GM19328 (cell line): ENCODE data around the gene PDZD7.

Experiments used
- ATAC-seq: cut with Tn5 transposase; IDR thresholded peaks from one replicate; pipeline ENCODE4 v1.9.1; 2021; ENCODE audit warnings: mild to moderate bottlenecking, moderate library complexity; ENCODE audit not compliant: unreplicated experiment

The PDZD7 gene

GRCh38 chr10:101005361-101005760, 25.6 kb downstream of the PDZD7 start:
- ATAC-seq, result no peak

- ATAC-seq, result no peak
These were observed 27.2 kb downstream of the PDZD7 start for GRCh38 chr10:101003639-101004206.

GRCh38 chr10:101002456-101002855, 28.5 kb downstream of the PDZD7 start:
- ATAC-seq, result no peak

- no peak for ATAC-seq
These were observed 29.3 kb downstream of the PDZD7 start for GRCh38 chr10:101001659-101002035.

GRCh38 chr10:101000915-101001658, 29.8 kb downstream of the PDZD7 start:
- no peak for ATAC-seq

- ATAC-seq, result no peak
These were observed 30.6 kb downstream of the PDZD7 start for GRCh38 chr10:101000127-101000914.

GRCh38 chr10:100999742-101000126, 31.2 kb downstream of the PDZD7 start, which contains the start of gene LZTS2:
TSS of gene LZTS2 (plus strand) at chr10:100999808. CDS start at chr10:101002539, 2,731 bp downstream.
- ATAC-seq, result no peak

- ATAC-seq, result peak; percentile 39
These were observed 31.8 kb downstream of the PDZD7 start for GRCh38 chr10:100998991-100999741.

- ATAC-seq, result no peak
These were observed 32.5 kb downstream of the PDZD7 start for GRCh38 chr10:100998183-100998990.

GRCh38 chr10:100997360-100998182, 33.4 kb downstream of the PDZD7 start:
- ATAC-seq, result no peak

GRCh38 chr10:100996678-100997359, 34.1 kb downstream of the PDZD7 start:
- no peak for ATAC-seq

- no peak for ATAC-seq
These were observed 35.7 kb downstream of the PDZD7 start for GRCh38 chr10:100995181-100995580.

- ATAC-seq, result no peak
These were observed 36.8 kb downstream of the PDZD7 start for GRCh38 chr10:100993986-100994708.

- no peak for ATAC-seq
These were observed 41.8 kb downstream of the PDZD7 start for GRCh38 chr10:100989088-100989487.

- no peak for ATAC-seq
These were observed 42.8 kb downstream of the PDZD7 start for GRCh38 chr10:100988166-100988565.

GRCh38 chr10:100987685-100988049, 43.3 kb downstream of the PDZD7 start:
- no peak for ATAC-seq

GRCh38 chr10:100986952-100987684, 43.8 kb downstream of the PDZD7 start, which contains the start of the genes MRPL43 and TWNK:
TSS of gene MRPL43 (minus strand) at chr10:100987497. CDS start at chr10:100987443, 54 bp downstream.
TSS of gene TWNK (plus strand) at chr10:100987543. CDS start at chr10:100988211, 668 bp downstream.
- ATAC-seq, result peak; percentile 79
